ENCODE measurements around the gene SLX4IP. TPM values are rescaled to one million over a fixed set of nuclear protein-coding genes. Genes with fewer than 3 reads are reported as not detected.

Gene SLX4IP
- polyA plus RNA-seq, 3 donors: 0.76 to 2.5 (median 1.1) TPM

- intact Hi-C loops (cut with micrococcal nuclease): no loop called here
- 100% methylated on average over 1 of the region's 1 CpG for WGBS (ENCODE audit: insufficient coverage)
- no peak for DNase-seq
- TF ChIP-seq, protein P1, sequence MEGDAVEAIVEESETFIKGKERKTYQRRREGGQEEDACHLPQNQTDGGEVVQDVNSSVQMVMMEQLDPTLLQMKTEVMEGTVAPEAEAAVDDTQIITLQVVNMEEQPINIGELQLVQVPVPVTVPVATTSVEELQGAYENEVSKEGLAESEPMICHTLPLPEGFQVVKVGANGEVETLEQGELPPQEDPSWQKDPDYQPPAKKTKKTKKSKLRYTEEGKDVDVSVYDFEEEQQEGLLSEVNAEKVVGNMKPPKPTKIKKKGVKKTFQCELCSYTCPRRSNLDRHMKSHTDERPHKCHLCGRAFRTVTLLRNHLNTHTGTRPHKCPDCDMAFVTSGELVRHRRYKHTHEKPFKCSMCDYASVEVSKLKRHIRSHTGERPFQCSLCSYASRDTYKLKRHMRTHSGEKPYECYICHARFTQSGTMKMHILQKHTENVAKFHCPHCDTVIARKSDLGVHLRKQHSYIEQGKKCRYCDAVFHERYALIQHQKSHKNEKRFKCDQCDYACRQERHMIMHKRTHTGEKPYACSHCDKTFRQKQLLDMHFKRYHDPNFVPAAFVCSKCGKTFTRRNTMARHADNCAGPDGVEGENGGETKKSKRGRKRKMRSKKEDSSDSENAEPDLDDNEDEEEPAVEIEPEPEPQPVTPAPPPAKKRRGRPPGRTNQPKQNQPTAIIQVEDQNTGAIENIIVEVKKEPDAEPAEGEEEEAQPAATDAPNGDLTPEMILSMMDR (IDR thresholded peaks at IDR 0.05): no peak
- H3K27ac Mint-ChIP-seq: no peak overlapping the region
- peaks cover 2 to 3% of the 10 kb centered on the region in 2 donors for H3K36me3 Mint-ChIP-seq
- Histone ChIP-seq H3K9me3 (replicated peaks in 1 of 2; ENCODE audit: control insufficient read depth in 1 of 2, insufficient read depth in 1 of 2, low read length in 2 of 2) (no peaks in the 10 kb centered on the region), H4K20me1 (ENCODE audit: insufficient read depth, low read length) (no peaks in the 10 kb centered on the region), H2AFZ (ENCODE audit: insufficient read depth, low read depth, low read length, poor library complexity, severe bottlenecking) (no peak overlapping the region), H3K4me1 (ENCODE audit: control insufficient read depth in 1 of 2, insufficient read depth in 2 of 2, low read length in 2 of 2) (no peaks in the 10 kb centered on the region), H3K9ac (ENCODE audit: insufficient read depth, low read length, poor library complexity, severe bottlenecking) (no peak overlapping the region), H3K36me3 (replicated peaks in 1 of 2; ENCODE audit: control insufficient read depth in 1 of 2, insufficient read depth in 2 of 2, low read length in 2 of 2) (no peaks in the 10 kb centered on the region), H3K27ac (ENCODE audit: low read depth in 1 of 2, low read length in 2 of 2) (no peak overlapping the region), H3K4me3 (replicated peaks in 1 of 3; ENCODE audit: low read depth in 2 of 3, low read length in 3 of 3) (no peak overlapping the region), H3K27me3 (ENCODE audit: control insufficient read depth in 2 of 2, insufficient read depth in 2 of 2, low read length in 2 of 2) (no peaks in the 10 kb centered on the region), H3K4me2 (replicated peaks; ENCODE audit: extremely low read depth, low read length, poor library complexity, severe bottlenecking) (no peak overlapping the region), H3K79me2 (ENCODE audit: insufficient read depth, low read length) (no peaks in the 10 kb centered on the region)
- H3K4me3 Mint-ChIP-seq: no peak overlapping the region
- H3K9me3 Mint-ChIP-seq: peaks cover 0 to 2% (median 0%) of the 10 kb centered on the region in 7 donors
- peaks cover 0 to 3% (median 0%) of the 10 kb centered on the region in 3 donors for H3K27me3 Mint-ChIP-seq (ENCODE audit: low read depth in 3 of 3)
- H3K4me1 Mint-ChIP-seq: peaks cover 5% of the 10 kb centered on the region
These were observed 156.0 kb downstream of the SLX4IP start for GRCh38 chr20:10590950-10591671.

DNA sequence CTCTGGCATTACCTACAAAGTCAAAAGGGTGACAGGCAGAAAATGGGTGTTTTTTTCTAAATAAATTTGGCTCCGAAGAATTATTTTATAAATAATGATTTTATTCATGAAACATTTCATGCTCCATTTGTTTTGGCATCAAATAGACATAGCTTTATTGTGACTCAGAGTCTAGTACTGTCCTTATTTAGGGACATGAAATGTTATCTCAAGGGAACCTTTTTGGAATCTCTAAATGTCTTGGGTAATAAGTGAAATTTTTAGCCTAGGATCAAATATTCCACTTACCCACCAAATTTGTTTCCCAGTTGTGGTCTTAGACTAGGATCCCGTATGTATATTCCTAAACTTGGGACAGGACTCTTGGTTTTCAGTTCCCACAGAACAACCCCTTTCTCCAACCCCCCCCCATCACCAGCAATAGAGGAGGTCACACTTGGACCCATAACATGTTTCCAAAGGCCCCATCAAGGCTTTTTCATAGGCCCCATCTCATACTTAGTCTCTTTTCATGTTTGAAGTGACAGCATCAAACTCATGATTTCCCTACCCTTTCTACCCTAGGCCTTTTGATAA is 156.9 kb downstream of the SLX4IP start:
- no peaks in the 10 kb centered on the region for H3K27me3 ChIP-seq (ENCODE audit: control insufficient read depth in 2 of 2, insufficient read depth in 2 of 2, low read length in 2 of 2)
- H4K20me1 ChIP-seq (ENCODE audit: insufficient read depth, low read length): no peaks in the 10 kb centered on the region
- intact Hi-C loops (cut with micrococcal nuclease): no loop called here
- Mint-ChIP-seq H3K4me3 (no peak overlapping the region), H3K27me3 (ENCODE audit: low read depth in 3 of 3) (peaks cover 0 to 1% (median 0%) of the 10 kb centered on the region in 3 donors), H3K9me3 (peaks cover 0 to 2% (median 0%) of the 10 kb centered on the region in 7 donors), H3K4me1 (peaks cover 9% of the 10 kb centered on the region), H3K27ac (no peak overlapping the region), H3K36me3 (peaks cover 2 to 3% of the 10 kb centered on the region in 2 donors)
- no peaks in the 10 kb centered on the region for H3K36me3 ChIP-seq (replicated peaks in 1 of 2; ENCODE audit: control insufficient read depth in 1 of 2, insufficient read depth in 2 of 2, low read length in 2 of 2)
- 100% methylated on average over 1 of the region's 2 CpGs for WGBS (ENCODE audit: insufficient coverage)
- no peak overlapping the region for H3K4me3 ChIP-seq (replicated peaks in 1 of 3; ENCODE audit: low read depth in 2 of 3, low read length in 3 of 3)
- no peak overlapping the region for H3K27ac ChIP-seq (ENCODE audit: low read depth in 1 of 2, low read length in 2 of 2)
- H3K4me1 ChIP-seq (ENCODE audit: control insufficient read depth in 1 of 2, insufficient read depth in 2 of 2, low read length in 2 of 2): peaks cover 0 to 2% of the 10 kb centered on the region in 2 donors
- TF ChIP-seq, protein P1 (IDR thresholded peaks at IDR 0.05): no peak
- DNase-seq: no peak
- H3K4me2 ChIP-seq (replicated peaks; ENCODE audit: extremely low read depth, low read length, poor library complexity, severe bottlenecking): no peak overlapping the region
- no peak overlapping the region for H2AFZ ChIP-seq (ENCODE audit: insufficient read depth, low read depth, low read length, poor library complexity, severe bottlenecking)
- no peaks in the 10 kb centered on the region for H3K79me2 ChIP-seq (ENCODE audit: insufficient read depth, low read length)
- H3K9ac ChIP-seq (ENCODE audit: insufficient read depth, low read length, poor library complexity, severe bottlenecking): no peak overlapping the region
- no peaks in the 10 kb centered on the region for H3K9me3 ChIP-seq (replicated peaks in 1 of 2; ENCODE audit: control insufficient read depth in 1 of 2, insufficient read depth in 1 of 2, low read length in 2 of 2)

Data from CD14-positive monocyte (primary cell).